ENCODE measurements around the gene HINT2.

DNA sequence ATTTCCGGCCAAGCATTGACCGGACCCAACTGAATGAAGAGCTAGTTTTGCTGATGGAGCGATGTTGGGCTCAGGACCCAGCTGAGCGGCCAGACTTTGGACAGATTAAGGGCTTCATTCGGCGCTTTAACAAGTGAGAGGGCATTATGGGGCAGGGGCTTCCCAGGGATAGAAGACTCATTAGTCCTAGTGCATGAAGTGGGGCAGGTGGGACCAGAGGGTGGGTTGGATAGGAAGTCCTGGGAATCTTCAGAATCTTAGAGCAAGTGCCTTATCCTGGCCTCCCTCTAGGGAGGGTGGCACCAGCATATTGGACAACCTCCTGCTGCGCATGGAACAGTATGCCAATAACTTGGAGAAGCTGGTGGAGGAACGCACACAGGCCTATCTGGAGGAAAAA lies 8.7 kb downstream of the HINT2 start:
- TF ChIP-seq CTCF (IDR thresholded peaks at IDR 0.05) (no peak), POLR2A (IDR thresholded peaks at IDR 0.05) (no peak), EP300 (IDR thresholded peaks at IDR 0.05) (no peak), POLR2AphosphoS5 (IDR thresholded peaks at IDR 0.05) (no peak)

All from gastroesophageal sphincter (tissue), 3 donors.